H1 (cell line): Measurements from ENCODE around the gene CCDC154. TPM values are rescaled to one million over a fixed set of nuclear protein-coding genes. Genes with fewer than 3 reads are reported as not detected.

Experiments
- CTCF ChIA-PET: fragments of 300-600 bp; sonication (Branson Sonifier 250); formaldehyde crosslinking; loops from one replicate; lab custom pipeline; 2021; ENCODE audit not compliant: partially characterized antibody; lab: Charles Lee
- POLR2A ChIA-PET: fragments of 300-600 bp; sonication (Branson Sonifier 250); formaldehyde crosslinking; loops from one replicate; lab custom pipeline; 2021; ENCODE audit warnings: inconsistent platforms; ENCODE audit not compliant: partially characterized antibody; lab: Charles Lee
- DNase-seq, 2 experiments: peaks; one replicate each; pipeline versions ENCODE4 v3.0.0 to v3.0.0-alpha.2; 2010 to 2022; ENCODE audit warnings: low spot score in 2 of 2, low read depth in 1 of 2, mixed read lengths in 1 of 2
- FAIRE-seq: peaks from 2 replicates; lab custom pipeline; 2011; peaks lifted over from hg19 to GRCh38; lab: Jason Lieb, UNC
- H2AFZ ChIP-seq: 2 replicates; pipeline ENCODE4 v1.8.1; 2012; ENCODE audit warnings: low read length, inconsistent platforms
- H2AK5ac ChIP-seq: 2 replicates; pipeline ENCODE4 v1.6.1; 2013; ENCODE audit warnings: low read depth, low read length
- H2BK120ac ChIP-seq: replicated peaks from 2 replicates; pipeline ENCODE3; 2013; ENCODE audit warnings: low read depth, low read length, inconsistent platforms
- H2BK12ac ChIP-seq: 2 replicates; pipeline ENCODE4 v1.6.1; 2013; ENCODE audit warnings: low read depth, low read length
- H2BK15ac ChIP-seq: 2 replicates; pipeline ENCODE4 v1.6.1; 2013; ENCODE audit warnings: low read length
- H2BK20ac ChIP-seq: 2 replicates; pipeline ENCODE4 v1.6.1; 2013; ENCODE audit warnings: low read length
- H2BK5ac ChIP-seq: 2 replicates; pipeline ENCODE4 v1.6.1; 2013; ENCODE audit warnings: low read depth, low read length
- H3K14ac ChIP-seq: 2 replicates; pipeline ENCODE4 v1.6.1; 2013; ENCODE audit warnings: inconsistent platforms; ENCODE audit not compliant: insufficient read length
- H3K18ac ChIP-seq: 2 replicates; pipeline ENCODE4 v1.6.1; 2013; ENCODE audit warnings: low read length; ENCODE audit errors: extremely low read depth
- H3K23ac ChIP-seq: 2 replicates; pipeline ENCODE4 v1.6.1; 2013; ENCODE audit warnings: inconsistent platforms; ENCODE audit not compliant: insufficient read length
- H3K23me2 ChIP-seq: 2 replicates; pipeline ENCODE4 v1.6.1; 2013; ENCODE audit warnings: low read depth, low read length
- H3K27ac ChIP-seq: 2 replicates; pipeline ENCODE4 v1.6.1; 2011; ENCODE audit warnings: low read depth, low read length, inconsistent platforms
- H3K27me3 ChIP-seq, 4 experiments: replicated peaks in 1 of 4; 1 replicate in 1 of 4; 2 replicates in 3 of 4; pipeline versions ENCODE4 v1.6.1 to v1.8.1; 2011 to 2013; ENCODE audit warnings: low read length in 3 of 4, mild to moderate bottlenecking in 3 of 4, inconsistent platforms in 2 of 4, mixed read lengths in 2 of 4, moderate library complexity in 1 of 4; ENCODE audit not compliant: control insufficient read depth in 3 of 4, insufficient read depth in 3 of 4; ENCODE audit errors: extremely low read depth in 1 of 4
- H3K36me3 ChIP-seq, 4 experiments: 2 replicates each; pipeline versions ENCODE4 v1.6.1 to v1.8.1; 2011 to 2013; ENCODE audit warnings: mild to moderate bottlenecking in 4 of 4, low read length in 3 of 4, moderate library complexity in 2 of 4, control low read depth in 1 of 4, inconsistent platforms in 1 of 4; ENCODE audit not compliant: insufficient read depth in 4 of 4, control insufficient read depth in 2 of 4
- H3K4ac ChIP-seq: replicated peaks from 2 replicates; pipeline ENCODE3; 2013; ENCODE audit warnings: low read length, low read depth, mixed read lengths, inconsistent platforms; ENCODE audit not compliant: insufficient read length
- H3K4me1 ChIP-seq, 4 experiments: replicated peaks in 1 of 4; 1 replicate in 1 of 4; 2 replicates in 3 of 4; pipeline versions ENCODE4 v1.6.1 to v1.8.1; 2011 to 2013; ENCODE audit warnings: low read length in 3 of 4, inconsistent platforms in 2 of 4, mixed read lengths in 1 of 4; ENCODE audit not compliant: insufficient read depth in 4 of 4, control insufficient read depth in 3 of 4
- H3K4me2 ChIP-seq, 2 experiments: 2 replicates each; pipeline versions ENCODE4 v1.6.1 to v1.8.1; 2011 to 2013; ENCODE audit warnings: low read depth in 2 of 2, low read length in 2 of 2, control low read depth in 1 of 2, inconsistent platforms in 1 of 2, mild to moderate bottlenecking in 1 of 2; ENCODE audit not compliant: insufficient read depth in 1 of 2
- H3K4me3 ChIP-seq, 4 experiments: fragments of 200-600, 300-600 bp in 1 of 4; sonication (generic), shearing (Covaris generic), sonication (Bioruptor Twin) in 1 of 4; 2 replicates each; pipeline versions ENCODE4 v1.5.1 to v1.8.1; 2011 to 2016; ENCODE audit warnings: low read length in 4 of 4, low read depth in 3 of 4, control low read depth in 2 of 4, inconsistent platforms in 2 of 4, mild to moderate bottlenecking in 2 of 4, mixed read lengths in 1 of 4, moderate library complexity in 1 of 4; ENCODE audit not compliant: insufficient read depth in 2 of 4; ENCODE audit errors: extremely low read depth in 1 of 4
- H3K56ac ChIP-seq: replicated peaks from 2 replicates; pipeline ENCODE3; 2013; ENCODE audit warnings: low read depth, mild to moderate bottlenecking, mixed read lengths, low read length, inconsistent platforms; ENCODE audit not compliant: insufficient read length
- H3K79me1 ChIP-seq: 2 replicates; pipeline ENCODE4 v1.6.1; 2013; ENCODE audit warnings: low read depth, low read length, control low read depth
- H3K79me2 ChIP-seq, 2 experiments: 2 replicates each; pipeline versions ENCODE4 v1.6.1 to v1.8.1; 2012 to 2013; ENCODE audit warnings: low read length in 2 of 2, mild to moderate bottlenecking in 2 of 2, inconsistent platforms in 1 of 2; ENCODE audit not compliant: insufficient read depth in 2 of 2, control insufficient read depth in 1 of 2
- H3K9ac ChIP-seq, 4 experiments: replicated peaks in 1 of 4; 1 replicate in 1 of 4; 2 replicates in 3 of 4; pipeline versions ENCODE4 v1.6.1 to v1.8.1; 2011 to 2013; ENCODE audit warnings: low read depth in 3 of 4, low read length in 3 of 4, control low read depth in 2 of 4, mild to moderate bottlenecking in 2 of 4, moderate library complexity in 2 of 4, inconsistent platforms in 1 of 4; ENCODE audit errors: extremely low read depth in 1 of 4
- H3K9me3 ChIP-seq, 2 experiments: 2 replicates each; pipeline versions ENCODE4 v1.6.1 to v1.8.1; 2012 to 2013; ENCODE audit warnings: mild to moderate bottlenecking in 2 of 2, moderate library complexity in 2 of 2, control low read depth in 1 of 2, inconsistent platforms in 1 of 2, low read depth in 1 of 2, low read length in 1 of 2, mixed read lengths in 1 of 2; ENCODE audit not compliant: insufficient read depth in 2 of 2
- H4K20me1 ChIP-seq, 2 experiments: replicated peaks in 1 of 2; 2 replicates each; pipeline versions ENCODE3 to v1.8.1; 2011 to 2013; ENCODE audit warnings: inconsistent platforms in 2 of 2, low read length in 2 of 2, mild to moderate bottlenecking in 1 of 2; ENCODE audit not compliant: insufficient read depth in 2 of 2, control insufficient read depth in 1 of 2
- H4K5ac ChIP-seq: 2 replicates; pipeline ENCODE4 v1.6.1; 2013; ENCODE audit warnings: low read length, low read depth, mixed read lengths, inconsistent platforms; ENCODE audit not compliant: insufficient read length
- H4K8ac ChIP-seq: 2 replicates; pipeline ENCODE4 v1.8.0; 2013; ENCODE audit warnings: mild to moderate bottlenecking, moderate library complexity, low read length, inconsistent platforms; ENCODE audit not compliant: insufficient read depth; ENCODE audit errors: extremely low read depth
- H4K91ac ChIP-seq: replicated peaks from 2 replicates; pipeline ENCODE3; 2013; ENCODE audit warnings: low read length, mixed read lengths, inconsistent platforms; ENCODE audit not compliant: insufficient read length
- ASH2L ChIP-seq: fragments of 200-600, 300-600 bp; sonication (generic); IDR thresholded peaks from one replicate; pipeline ENCODE4 v1.7.1; 2017; ENCODE audit warnings: low read length
- EZH2 ChIP-seq: fragments of 200-600 bp; sonication (generic); IDR thresholded peaks from 2 replicates; pipeline ENCODE4 v1.7.1; 2012; ENCODE audit warnings: low read depth, mild to moderate bottlenecking, moderate library complexity, low read length, inconsistent platforms; ENCODE audit not compliant: severe bottlenecking
- KDM1A ChIP-seq: fragments of 200-600, 300-600 bp; sonication (generic); IDR thresholded peaks from 2 replicates; pipeline ENCODE4 v1.7.1; 2016; ENCODE audit warnings: mild to moderate bottlenecking, low read length, borderline replicate concordance
- WGBS, 2 experiments: shearing (Covaris generic) in 1 of 2; methylation state at CpG; one replicate each; pipeline versions ENCODE4 v1.1.6 to v1.1.7; 2013 to 2015; ENCODE audit warnings: low lambda C conversion rate in 2 of 2, mixed read lengths in 2 of 2, inconsistent platforms in 1 of 2, low coverage in 1 of 2, missing lambda C conversion rate in 1 of 2; ENCODE audit not compliant: insufficient replicate concordance in 2 of 2, insufficient coverage in 1 of 2, insufficient read length in 1 of 2; ENCODE audit errors: extremely low coverage in 1 of 2, missing lambda C conversion rate in 1 of 2; 5-methylcytosine and 5-hydroxymethylcytosine counted together
- polyA plus RNA-seq, 7 experiments: library from polyadenylated mRNA; depleted of rRNA in 3 of 7; stranded (reverse) in 5 of 7; unstranded in 2 of 7; fragments of >200 nt in 5 of 7; fragments of 200-250 nt in 2 of 7; gene quantifications; 1 replicate in 5 of 7; 2 replicates in 1 of 7; 4 replicates in 1 of 7; pipeline versions ENCODE4 v1.2.1 to v1.2.3, GENCODE V29; 2011 to 2013; ENCODE audit warnings: missing spikeins in 2 of 7, mixed read lengths in 2 of 7
- total RNA-seq: library from RNA; stranded (reverse); fragmentation: NEBNext Ultra II Directional; extraction: Animal tissue kit (Norgen Biotek cat#: 25700); gene quantifications from 2 replicates; pipeline ENCODE4 v1.2.1, GENCODE V29; 2021
- TF ChIP-seq, protein P1 (sequence below): IDR thresholded peaks from 2 replicates; pipeline ENCODE4 v1.6.1; 2012; ENCODE audit warnings: inconsistent platforms

The CCDC154 gene
- total and polyA plus RNA-seq, 2 of the 8 experiments (the other 6 are each of a cell fraction or from before 2014, with no cell fraction given) = 0.15 to 0.88 TPM

- H3K9me3 ChIP-seq = no peaks in the 10 kb centered on the region; a peak in 1 of 4 replicates
- H2BK120ac ChIP-seq = no peak overlapping the region
- H3K9ac ChIP-seq = no peak overlapping the region
- H4K8ac ChIP-seq = no peak overlapping the region
- CTCF ChIA-PET = no interaction called here
- TF ChIP-seq, protein P1, sequence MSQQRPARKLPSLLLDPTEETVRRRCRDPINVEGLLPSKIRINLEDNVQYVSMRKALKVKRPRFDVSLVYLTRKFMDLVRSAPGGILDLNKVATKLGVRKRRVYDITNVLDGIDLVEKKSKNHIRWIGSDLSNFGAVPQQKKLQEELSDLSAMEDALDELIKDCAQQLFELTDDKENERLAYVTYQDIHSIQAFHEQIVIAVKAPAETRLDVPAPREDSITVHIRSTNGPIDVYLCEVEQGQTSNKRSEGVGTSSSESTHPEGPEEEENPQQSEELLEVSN = 0 out of 2 replicates have a peak, but pooled peaks have one; percentile 16
- TF ChIP-seq KDM1A = no peak
- no peak for TF ChIP-seq ASH2L
- TF ChIP-seq EZH2 = no peak
- no peak overlapping the region for H2AFZ ChIP-seq
- no peak overlapping the region for H2BK12ac ChIP-seq
- peaks cover 0 to 4% of the 10 kb centered on the region in 2 experiments; a peak in 1 of 4 replicates for H3K79me2 ChIP-seq
- no peak overlapping the region for H2BK15ac ChIP-seq
- no peak overlapping the region for H2BK5ac ChIP-seq
- H3K4ac ChIP-seq = no peak overlapping the region
- peaks cover 0 to 4% (median 3%) of the 10 kb centered on the region in 4 experiments; a peak in 4 of 7 replicates for H3K4me1 ChIP-seq
- no peak overlapping the region for H3K4me2 ChIP-seq
- 87% methylated on average over 12 of the region's 12 CpGs; no CpG with 5 or more reads in 1 of the 2 experiments for WGBS, 2 experiments
- peaks cover under 1% of the 10 kb centered on the region for H3K79me1 ChIP-seq
- H3K27me3 ChIP-seq = no peaks in the 10 kb centered on the region
- FAIRE-seq (no peak), DNase-seq (no peak)
- no peak overlapping the region for H3K56ac ChIP-seq
- no peak overlapping the region for H4K5ac ChIP-seq
- H3K27ac ChIP-seq = no peak overlapping the region
- H3K18ac ChIP-seq = no peak overlapping the region
- no peak overlapping the region for H3K14ac ChIP-seq
- peaks cover 8% of the 10 kb centered on the region for H3K23me2 ChIP-seq
- no peak overlapping the region for H3K4me3 ChIP-seq
- H3K23ac ChIP-seq = no peak overlapping the region
- H2AK5ac ChIP-seq = no peak overlapping the region
- no peak overlapping the region for H4K91ac ChIP-seq
- no peaks in the 10 kb centered on the region for H3K36me3 ChIP-seq
- POLR2A ChIA-PET = interaction anchor here (16.8 kb wide), 1 partner anchor 22 kb away, joined by 175 read pairs; no protein-coding TSS in a partner anchor
- H2BK20ac ChIP-seq = no peak overlapping the region
- no peaks in the 10 kb centered on the region for H4K20me1 ChIP-seq
Measured at GRCh38 chr16:1489077-1489476, 44.7 kb upstream of the CCDC154 start.
